Measurements from ENCODE around the gene TGM6. TPM values are rescaled to one million over a fixed set of nuclear protein-coding genes. Genes with fewer than 3 reads are reported as not detected.

Gene TGM6
- total and polyA plus RNA-seq, 10 donors = not detected

- TF ChIP-seq CTCF (IDR thresholded peaks at IDR 0.05 in 8 of 11, conservative IDR thresholded peaks at IDR 0.05 in 3 of 11) = no peak
- no peak for TF ChIP-seq POLR2A (IDR thresholded peaks at IDR 0.05)
- no peak for TF ChIP-seq POLR2AphosphoS5 (IDR thresholded peaks at IDR 0.05)
- Histone ChIP-seq H3K36me3 (no peaks in the 10 kb centered on the region), H3K27ac (no peak overlapping the region), H3K27me3 (replicated peaks in 1 of 7) (peaks cover 0 to 32% (median 0%) of the 10 kb centered on the region in 7 donors), H3K4me1 (no peaks in the 10 kb centered on the region), H3K4me3 (no peak overlapping the region), H3K9me3 (no peaks in the 10 kb centered on the region)
- 76 to 83% (median 78%) methylated on average over 6 of the region's 6 CpGs for WGBS, 5 donors
- intact Hi-C loops (cut with DNase I; ENCODE audit: low total_unique reads) = no loop called here
- no peak for DNase-seq
These were observed 36.0 kb downstream of the TGM6 start for GRCh38 chr20:2416541-2417212.

- intact Hi-C loops (cut with DNase I; ENCODE audit: low total_unique reads) = no loop called here
- Histone ChIP-seq H3K27ac (no peak overlapping the region), H3K4me1 (no peaks in the 10 kb centered on the region), H3K4me3 (no peak overlapping the region), H3K27me3 (replicated peaks in 1 of 7) (peaks cover 0 to 35% (median 0%) of the 10 kb centered on the region in 7 donors), H3K36me3 (no peaks in the 10 kb centered on the region), H3K9me3 (no peaks in the 10 kb centered on the region)
- 82 to 89% (median 87%) methylated on average over 6 to 14 of the region's 14 CpGs for WGBS, 5 donors
- no peak for TF ChIP-seq CTCF (IDR thresholded peaks at IDR 0.05 in 8 of 11, conservative IDR thresholded peaks at IDR 0.05 in 3 of 11)
- TF ChIP-seq POLR2AphosphoS5 (IDR thresholded peaks at IDR 0.05) = no peak
- TF ChIP-seq POLR2A (IDR thresholded peaks at IDR 0.05) = no peak
- no peak for DNase-seq
These were observed 36.5 kb downstream of the TGM6 start for GRCh38 chr20:2417213-2417541.

DNA sequence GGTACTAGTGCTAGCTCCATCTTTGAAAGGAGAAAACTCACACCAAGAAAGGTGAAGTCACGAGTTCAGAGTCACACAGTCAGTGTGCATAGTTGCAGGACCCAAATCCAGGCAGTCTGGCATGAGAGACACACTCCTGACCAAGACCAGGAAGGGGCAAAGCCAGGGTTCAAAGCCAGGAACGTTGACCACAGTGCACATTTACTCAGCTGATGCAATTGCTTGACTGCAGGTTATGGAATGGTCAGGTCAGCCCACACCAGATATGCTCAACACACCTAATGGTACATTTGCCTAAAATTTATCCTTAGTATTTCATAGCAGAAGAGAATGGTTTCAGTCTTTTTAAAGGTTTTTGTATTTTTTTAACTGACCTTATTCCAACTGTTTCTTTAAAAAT, 37.7 kb downstream of the TGM6 start:
- Histone ChIP-seq H3K9me3 (no peaks in the 10 kb centered on the region), H3K36me3 (no peaks in the 10 kb centered on the region), H3K27ac (no peak overlapping the region), H3K27me3 (replicated peaks in 1 of 7) (peaks cover 0 to 31% (median 0%) of the 10 kb centered on the region in 7 donors), H3K4me3 (no peak overlapping the region), H3K4me1 (no peaks in the 10 kb centered on the region)
- no peak for TF ChIP-seq POLR2AphosphoS5 (IDR thresholded peaks at IDR 0.05)
- TF ChIP-seq POLR2A (IDR thresholded peaks at IDR 0.05) = no peak
- TF ChIP-seq CTCF (IDR thresholded peaks at IDR 0.05 in 8 of 11, conservative IDR thresholded peaks at IDR 0.05 in 3 of 11) = no peak
- 13 to 70% (median 44%) methylated on average over 2 of the region's 2 CpGs for WGBS, 5 donors
- DNase-seq = no peak
- intact Hi-C loops (cut with DNase I; ENCODE audit: low total_unique reads) = no loop called here

GRCh38 chr20:2420510-2420909, 39.8 kb downstream of the TGM6 start:
- no peak for DNase-seq
- H3K27me3 ChIP-seq (replicated peaks in 1 of 7) = peaks cover 0 to 21% (median 0%) of the 10 kb centered on the region in 7 donors
- no peaks in the 10 kb centered on the region for H3K4me1 ChIP-seq
- no peak for TF ChIP-seq POLR2AphosphoS5 (IDR thresholded peaks at IDR 0.05)
- TF ChIP-seq POLR2A (IDR thresholded peaks at IDR 0.05) = no peak
- no peak for TF ChIP-seq CTCF (IDR thresholded peaks at IDR 0.05 in 8 of 11, conservative IDR thresholded peaks at IDR 0.05 in 3 of 11)
- peaks cover 0 to 11% (median 0%) of the 10 kb centered on the region in 8 donors for H3K9me3 ChIP-seq
- H3K27ac ChIP-seq = no peak overlapping the region
- no peak overlapping the region for H3K4me3 ChIP-seq
- WGBS, 5 donors = 64 to 85% (median 77%) methylated on average over 1 of the region's 1 CpG
- intact Hi-C loops (cut with DNase I; ENCODE audit: low total_unique reads) = no loop called here
- H3K36me3 ChIP-seq = no peaks in the 10 kb centered on the region

Measured in spleen (tissue), 11 donors.